ENCODE data around the gene SYNJ1. TPM values are rescaled to one million over a fixed set of nuclear protein-coding genes. Genes with fewer than 3 reads are reported as not detected.

The SYNJ1 gene
- total and polyA plus RNA-seq, 10 of the 15 experiments (the other 5 are each of a cell fraction or from before 2014, with no cell fraction given), result 1.2 to 7.0 (median 3.5) TPM

GRCh38 chr21:32716486-32716885, 11.3 kb downstream of the SYNJ1 start (continued):
- TF ChIP-seq CBX5 (IDR thresholded peaks at IDR 0.05; ENCODE audit: low read depth), result no peak

GRCh38 chr21:32713726-32714125, 14.1 kb downstream of the SYNJ1 start:
- Histone ChIP-seq H3K9me3 (replicated peaks; ENCODE audit: control insufficient read depth, insufficient read depth, low read length) (no peaks in the 10 kb centered on the region), H3K36me3 (ENCODE audit: control insufficient read depth in 2 of 2, insufficient read depth in 2 of 2, low read length in 1 of 2) (no peaks in the 10 kb centered on the region), H3K9ac (ENCODE audit: control insufficient read depth, insufficient read depth, low read length) (no peak overlapping the region), H3K4me3 (no peak overlapping the region), H3K4me1 (ENCODE audit: control insufficient read depth, insufficient read depth, low read length) (peaks cover 18% of the 10 kb centered on the region), H4K20me1 (ENCODE audit: control insufficient read depth, insufficient read depth) (no peaks in the 10 kb centered on the region), H3K27ac (ENCODE audit: control insufficient read depth, insufficient read depth) (no peak overlapping the region), H3K4me2 (ENCODE audit: control insufficient read depth, insufficient read depth) (no peak overlapping the region), H3K27me3 (replicated peaks in 1 of 2; ENCODE audit: control insufficient read depth in 2 of 2, insufficient read depth in 2 of 2, low read length in 1 of 2) (no peaks in the 10 kb centered on the region), H3K79me2 (ENCODE audit: control insufficient read depth, insufficient read depth, low read length) (no peaks in the 10 kb centered on the region; the same call in 1 of the 2 replicates), H2AFZ (ENCODE audit: control insufficient read depth, low read depth, low read length) (no peak overlapping the region)
- DNase-seq (ENCODE audit: low read depth, low spot score) (no peak), ATAC-seq (no peak), FAIRE-seq (no peak)
- ChIA-PET SMC1A (ENCODE audit: uncharacterized antibody, unreplicated experiment) (interaction anchor here (0.5 to 1.0 kb wide), 6 partner anchors 13 to 105 kb away, joined by 3 to 7 read pairs (median 4); partner anchors contain the start of gene SYNJ1), RAD21 (ENCODE audit: unreplicated experiment) (no interaction called here), POLR2A (no interaction called here), CTCF (interaction anchor here (0.6 to 1.1 kb wide), 3 partner anchors 14 to 322 kb away, joined by 3 to 5 read pairs (median 4); partner anchors contain the start of gene SYNJ1)
- BruUV-seq (replicated peaks), result no TSS peak
- in situ Hi-C loops (cut with MboI), result no loop called here
- intact Hi-C loops (cut with micrococcal nuclease; ENCODE audit: unreplicated experiment), result no loop called here
- no peak for TF ChIP-seq IKZF1 (conservative IDR thresholded peaks at IDR 0.05)
- TF ChIP-seq JUNB (IDR thresholded peaks at IDR 0.05), result no peak
- TF ChIP-seq FOXK2 (IDR thresholded peaks at IDR 0.05), result no peak
- TF ChIP-seq EED (IDR thresholded peaks at IDR 0.05; ENCODE audit: low read depth), result no peak
- no peak for TF ChIP-seq CTCF (IDR thresholded peaks at IDR 0.05 in 2 of 3, conservative IDR thresholded peaks at IDR 0.05 in 1 of 3; ENCODE audit: control insufficient read depth in 2 of 3, extremely low read depth in 1 of 3, insufficient read depth in 1 of 3, low read depth in 3 of 3, low read length in 3 of 3)
- TF ChIP-seq KLF5 (IDR thresholded peaks at IDR 0.05; ENCODE audit: partially characterized antibody), result no peak
- no peak for TF ChIP-seq KDM1A (IDR thresholded peaks at IDR 0.05; ENCODE audit: borderline replicate concordance)
- no peak for TF ChIP-seq MLLT1 (IDR thresholded peaks at IDR 0.05)
- no peak for TF ChIP-seq RB1 (IDR thresholded peaks at IDR 0.05; ENCODE audit: borderline replicate concordance)
- TF ChIP-seq PAX8 (IDR thresholded peaks at IDR 0.05), result no peak
- TF ChIP-seq BCL11A (IDR thresholded peaks at IDR 0.05; ENCODE audit: low read depth, low read length), result no peak
- TF ChIP-seq MTA2 (IDR thresholded peaks at IDR 0.05; ENCODE audit: low read depth), result no peak
- no peak for TF ChIP-seq BMI1 (IDR thresholded peaks at IDR 0.05; ENCODE audit: borderline replicate concordance)
- no peak for TF ChIP-seq MTA3 (IDR thresholded peaks at IDR 0.05; ENCODE audit: borderline replicate concordance, low read length)
- TF ChIP-seq ZNF592 (IDR thresholded peaks at IDR 0.05), result no peak
